HG03095 (cell line): ENCODE results near the gene CHRM3.

Source experiments
- ATAC-seq: cut with Tn5 transposase; IDR thresholded peaks from one replicate; pipeline ENCODE4 v1.9.1; 2021; ENCODE audit warnings: moderate library complexity; ENCODE audit not compliant: unreplicated experiment

Gene CHRM3

DNA sequence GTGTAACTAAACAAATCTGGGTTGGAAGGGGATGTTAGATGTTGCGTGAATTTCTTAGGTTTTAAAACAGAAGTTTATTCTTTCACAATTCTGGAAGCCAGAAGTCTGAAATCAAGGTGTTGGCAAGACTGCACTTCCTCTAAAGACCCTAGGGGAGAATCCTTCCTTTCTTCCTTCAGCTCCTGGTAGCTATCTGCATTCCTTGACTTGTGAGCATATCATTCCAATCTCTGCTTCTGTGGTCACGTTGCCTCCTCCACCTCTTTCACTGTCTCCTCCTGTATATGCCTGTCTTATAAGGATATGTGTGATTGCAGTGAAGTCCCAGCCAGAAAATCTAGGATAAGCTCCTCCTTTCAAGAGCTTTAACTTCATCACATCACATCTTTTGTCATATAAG lies 7.7 kb downstream of the CHRM3 start:
- no peak for ATAC-seq

DNA sequence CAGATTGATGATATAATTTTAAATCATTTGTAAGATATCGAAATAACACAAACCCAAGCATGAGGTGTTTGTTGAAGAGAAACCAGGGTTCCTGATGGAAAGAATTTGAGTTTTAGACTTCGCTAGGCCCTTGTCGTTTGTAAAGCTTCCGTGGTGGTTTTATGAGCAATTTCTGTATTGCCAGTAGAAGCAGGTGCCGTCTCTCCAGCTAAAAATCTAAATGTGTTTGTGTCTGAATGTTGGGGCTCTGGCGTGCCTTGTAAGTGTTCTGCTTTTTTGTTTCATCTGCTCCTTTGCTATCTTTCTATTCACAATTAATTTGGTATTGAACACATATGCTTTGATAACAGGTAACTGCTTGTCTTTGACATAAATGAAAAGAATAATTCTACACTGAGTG lies 27.5 kb downstream of the CHRM3 start:
- no peak for ATAC-seq

DNA sequence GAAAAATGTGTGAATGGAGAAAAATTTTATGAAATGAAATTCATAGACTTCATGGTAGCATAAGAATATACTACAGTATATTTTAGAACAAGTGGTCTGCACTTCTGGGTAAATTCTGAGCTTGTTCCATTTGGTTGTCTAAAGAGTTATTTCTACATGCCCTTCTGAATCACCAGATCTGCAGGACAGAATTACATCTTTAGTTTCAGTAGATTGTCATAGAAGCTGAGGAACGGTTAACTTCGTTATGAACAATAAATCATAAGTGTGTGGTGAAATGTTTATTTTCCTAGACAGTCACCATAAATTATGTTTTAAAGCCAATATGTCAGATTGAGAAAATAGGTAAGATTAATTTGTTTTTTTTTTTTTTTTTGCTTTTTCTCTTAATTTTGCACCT lies 30.9 kb downstream of the CHRM3 start:
- ATAC-seq = no peak

DNA sequence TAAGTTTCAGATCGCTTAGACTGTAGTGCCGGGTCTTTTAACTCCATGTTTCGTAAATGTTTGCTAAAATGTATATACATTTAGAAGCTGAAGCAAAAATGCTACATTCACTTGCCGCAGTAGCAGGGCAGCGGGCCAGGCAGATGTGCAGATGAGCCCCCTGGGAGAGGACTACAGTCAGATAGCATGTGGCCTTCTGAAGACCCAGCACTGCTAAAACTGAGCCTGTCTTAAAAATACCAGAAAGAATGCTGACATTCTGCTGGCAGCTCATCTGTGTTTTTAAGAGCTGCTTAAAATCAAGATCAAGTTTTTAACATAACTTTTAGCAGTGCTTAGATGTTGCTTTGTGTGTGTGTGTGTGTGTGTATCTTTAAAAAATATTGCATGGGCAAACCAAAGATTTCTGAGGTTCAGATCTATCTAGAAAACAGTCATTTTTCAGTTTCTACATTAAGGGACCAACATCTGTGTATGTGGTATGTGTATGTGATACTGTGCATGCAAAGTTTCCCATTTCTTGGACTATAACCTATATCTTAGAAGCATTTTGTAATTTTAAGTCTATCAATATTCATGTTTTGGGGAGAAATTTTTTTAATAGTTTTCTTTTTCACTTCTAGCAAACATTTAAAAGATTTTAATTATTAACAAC lies 31.7 kb downstream of the CHRM3 start:
- no peak for ATAC-seq

DNA sequence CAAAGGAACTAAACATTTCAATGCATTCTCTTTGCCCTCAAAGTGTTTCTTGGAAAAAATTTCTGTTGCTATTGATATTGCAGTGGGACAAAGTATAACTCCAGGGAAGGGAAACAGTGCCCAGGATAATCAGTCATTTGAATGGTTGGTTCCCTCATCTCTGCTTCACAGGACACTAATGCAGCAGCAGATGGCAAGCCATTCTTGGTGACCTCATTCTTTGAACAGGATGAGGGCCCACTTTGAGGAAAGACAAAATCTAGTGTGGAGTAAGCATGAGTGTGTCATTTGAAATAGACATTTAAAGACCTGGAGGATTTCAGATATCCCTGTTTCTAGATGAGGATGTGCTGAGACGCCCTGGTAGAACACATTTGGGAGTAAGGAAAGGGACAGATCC lies 32.3 kb downstream of the CHRM3 start:
- ATAC-seq = no peak

DNA sequence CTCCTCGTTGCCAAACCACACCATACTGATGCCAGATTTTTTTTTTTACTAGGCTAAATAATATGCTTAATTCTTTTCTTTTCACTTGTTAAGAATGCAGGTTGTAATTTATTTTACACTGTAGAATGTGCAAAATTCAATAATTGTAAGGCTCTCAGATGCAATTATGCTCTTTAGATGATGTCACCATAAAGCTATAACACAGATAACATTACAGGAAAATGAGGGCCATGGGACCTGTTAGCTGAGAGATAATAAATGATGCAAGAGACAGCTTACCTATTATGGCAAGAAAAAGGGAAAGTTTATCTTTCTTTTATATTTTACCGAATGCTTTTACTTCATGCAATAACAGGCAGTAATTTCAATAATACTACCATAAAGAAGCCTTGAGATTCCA lies 35.4 kb downstream of the CHRM3 start:
- no peak for ATAC-seq

DNA sequence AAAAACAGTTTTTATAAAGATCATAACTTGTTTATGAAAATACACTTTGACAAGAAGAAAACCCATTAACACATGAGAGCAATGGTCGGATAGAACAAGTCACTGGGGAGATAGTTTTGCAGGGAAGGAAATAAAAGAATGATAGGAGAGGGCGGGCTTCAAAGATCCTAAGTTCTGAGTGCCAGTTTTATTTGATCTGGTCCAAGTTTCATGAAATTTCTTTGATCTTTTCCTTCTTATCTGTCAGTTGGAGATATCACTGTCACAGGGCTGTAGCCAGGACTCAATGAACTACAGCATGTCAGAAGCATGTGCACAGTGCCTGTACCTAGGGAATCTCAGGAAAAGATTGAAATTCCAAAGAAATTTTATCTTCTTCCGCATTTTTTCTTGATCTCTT lies 36.5 kb downstream of the CHRM3 start:
- no peak for ATAC-seq

DNA sequence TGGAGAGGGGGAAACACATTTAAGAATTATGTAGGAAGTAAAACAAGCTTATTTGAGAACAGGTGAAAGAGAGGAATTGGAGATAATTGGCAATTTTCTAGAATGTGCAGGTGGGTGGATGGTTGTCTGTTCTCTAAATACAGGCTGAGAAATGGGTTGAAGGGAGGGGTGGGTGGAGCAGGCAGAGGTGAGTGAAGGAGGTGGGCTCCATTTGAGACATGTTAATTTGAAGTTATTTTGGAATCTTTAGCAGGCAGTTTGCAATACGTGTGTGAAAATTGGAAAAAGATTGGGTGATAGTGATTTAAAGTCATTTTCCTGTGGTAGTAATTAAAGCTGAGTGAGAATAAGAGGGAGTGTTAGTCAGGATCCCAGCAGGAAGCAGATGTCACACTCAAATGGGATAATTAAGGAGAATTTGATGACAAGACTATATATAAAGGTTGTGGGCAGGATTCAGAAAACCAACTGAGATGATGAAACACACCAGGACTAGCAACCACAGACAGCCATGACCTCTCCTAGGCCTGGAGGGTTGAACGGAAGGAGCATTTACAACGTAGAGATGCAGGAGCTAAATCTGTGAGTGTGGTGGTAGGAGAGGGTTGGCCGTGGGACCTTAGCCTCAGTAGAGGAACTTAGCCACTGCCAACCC lies 40.6 kb downstream of the CHRM3 start:
- no peak for ATAC-seq

DNA sequence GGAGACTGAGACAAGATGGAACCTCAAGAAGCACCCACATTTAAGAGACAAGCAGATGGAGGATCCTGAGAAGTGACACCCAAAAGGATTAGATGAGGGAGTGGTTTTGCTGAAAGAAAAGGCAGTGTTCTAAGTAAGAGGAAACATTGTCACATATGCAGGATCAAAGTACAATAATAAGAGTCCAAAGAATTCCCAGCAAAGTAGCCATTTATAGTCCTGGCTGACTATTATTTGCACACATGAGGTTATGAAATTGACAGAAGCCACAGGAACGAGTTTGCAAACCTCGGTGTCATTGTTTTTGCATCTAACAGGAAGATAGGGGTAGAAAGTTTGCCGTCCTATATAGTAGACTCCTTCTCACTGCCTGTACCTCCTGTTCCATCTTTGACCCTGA lies 41.3 kb downstream of the CHRM3 start:
- ATAC-seq = no peak

DNA sequence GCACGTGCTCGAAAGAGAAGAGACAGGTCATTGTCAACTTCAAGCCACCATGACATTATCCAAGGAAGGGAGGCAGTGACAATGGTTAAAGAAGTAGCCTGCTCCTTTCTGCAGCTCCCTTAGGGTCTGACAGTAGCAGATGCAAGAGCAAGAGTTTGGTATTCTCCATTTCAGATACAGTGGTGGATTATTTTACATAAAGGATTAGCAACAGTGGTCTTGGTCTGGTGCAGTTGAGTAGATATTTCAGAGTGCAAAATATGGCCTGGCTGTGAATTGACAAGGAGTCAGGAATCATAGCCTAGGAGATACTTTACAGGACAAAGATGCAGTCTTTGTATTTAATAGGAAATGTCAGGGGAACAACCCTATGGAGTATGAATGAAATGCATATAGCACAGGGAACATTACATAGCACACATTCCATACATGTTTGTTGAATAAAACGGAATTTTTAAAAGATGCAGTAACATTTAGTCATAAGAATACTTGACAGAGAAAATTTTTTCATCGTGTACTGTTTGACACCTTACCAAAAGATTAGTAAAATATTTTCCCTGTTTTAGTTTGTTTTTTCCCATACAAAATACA lies 41.8 kb downstream of the CHRM3 start:
- ATAC-seq = no peak

DNA sequence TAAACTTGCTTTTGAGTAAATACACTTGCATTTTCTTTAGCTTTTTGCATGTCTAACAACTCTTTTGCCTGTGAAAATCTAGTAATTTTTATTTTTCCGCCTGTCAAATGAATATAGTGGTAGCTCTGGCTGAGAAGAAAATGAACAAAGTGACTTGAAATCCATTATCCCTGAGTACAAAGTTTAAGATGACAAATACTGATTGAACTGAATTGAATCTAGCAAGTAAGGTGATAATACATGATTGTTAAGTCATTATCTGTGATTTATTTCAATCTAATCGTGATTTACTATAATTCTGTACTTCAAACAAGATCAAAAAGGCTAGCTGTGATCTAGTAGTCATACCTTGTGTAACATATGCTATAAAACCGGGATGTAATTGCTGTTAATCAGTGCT lies 42.8 kb downstream of the CHRM3 start:
- no peak for ATAC-seq

DNA sequence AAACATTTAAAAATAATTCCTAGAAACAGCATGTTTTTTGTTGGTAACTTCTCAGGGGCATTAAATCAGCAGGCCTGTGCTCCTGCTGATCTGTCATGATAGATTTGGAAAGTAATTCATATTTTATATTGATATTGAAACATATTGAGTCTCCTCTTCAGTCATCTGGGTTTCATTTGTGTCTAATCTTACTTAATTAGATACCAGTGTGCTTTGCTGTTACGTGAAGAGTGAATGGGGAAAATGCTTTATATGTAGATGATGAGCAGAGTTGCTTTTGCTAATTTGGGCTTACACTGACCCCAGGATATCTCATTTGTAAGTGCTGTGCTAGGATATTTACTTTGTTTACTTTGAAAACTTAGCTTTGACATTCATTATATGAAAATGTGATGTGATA lies 45.9 kb downstream of the CHRM3 start:
- no peak for ATAC-seq

DNA sequence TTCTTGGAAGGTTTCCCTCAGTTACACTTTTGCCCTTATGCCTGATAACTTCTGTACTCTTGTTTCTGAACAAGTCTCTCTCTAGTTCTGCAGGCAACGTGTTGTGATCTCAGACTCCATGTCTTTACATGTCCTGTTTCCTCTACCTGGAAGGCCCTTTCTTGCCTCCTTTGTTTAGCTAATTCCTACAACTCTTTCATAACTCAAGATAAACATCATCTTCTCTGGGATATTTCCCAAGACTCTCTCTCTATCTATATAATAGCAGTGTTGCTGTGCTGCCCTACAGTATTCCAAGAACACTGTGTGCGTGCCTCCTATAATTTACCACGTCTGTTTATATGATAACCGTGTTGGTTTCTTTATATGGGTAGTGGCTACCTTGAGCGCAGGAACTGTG lies 47.8 kb downstream of the CHRM3 start:
- ATAC-seq = no peak
